HUES6 (cell line): Measurements from ENCODE around the gene HTT.
"Not testable (repeated sequence)": the region's sequence is repeated elsewhere in the genome, so short reads cannot be mapped to it uniquely, and the experiment has no call there.

ENCODE experiments used
- H3K27ac ChIP-seq: 2 replicates; pipeline ENCODE4 v1.7.0; 2013; ENCODE audit warnings: low read depth, mild to moderate bottlenecking, low read length, inconsistent platforms
- H3K27me3 ChIP-seq: 2 replicates; pipeline ENCODE4 v1.6.1; 2013; ENCODE audit warnings: low read length; ENCODE audit not compliant: control insufficient read depth, insufficient read depth
- H3K36me3 ChIP-seq: 2 replicates; pipeline ENCODE4 v1.6.1; 2013; ENCODE audit warnings: low read length; ENCODE audit not compliant: control insufficient read depth, insufficient read depth
- H3K4me1 ChIP-seq: 2 replicates; pipeline ENCODE4 v1.6.1; 2013; ENCODE audit warnings: low read length; ENCODE audit not compliant: control insufficient read depth, insufficient read depth
- H3K4me3 ChIP-seq: 2 replicates; pipeline ENCODE4 v1.5.1; 2013; ENCODE audit warnings: low read depth, low read length
- H3K9ac ChIP-seq: one replicate; pipeline ENCODE4 v1.6.1; 2013; ENCODE audit warnings: mild to moderate bottlenecking, low read length
- H3K9me3 ChIP-seq: 2 replicates; pipeline ENCODE4 v1.6.1; 2013; ENCODE audit warnings: low read depth, low read length; ENCODE audit not compliant: control insufficient read depth, insufficient read depth

The HTT gene

GRCh38 chr4:3087115-3087797, 12.8 kb downstream of the HTT start:
- Histone ChIP-seq H3K9ac (no peak overlapping the region), H3K36me3 (peaks cover 45% of the 10 kb centered on the region), H3K4me1 (no peaks in the 10 kb centered on the region), H3K27ac (no peak overlapping the region), H3K4me3 (no peak overlapping the region), H3K27me3 (no peaks in the 10 kb centered on the region), H3K9me3 (no peaks in the 10 kb centered on the region)

- no peaks in the 10 kb centered on the region for H3K4me1 ChIP-seq
- H3K27ac ChIP-seq: no peak overlapping the region
- no peak overlapping the region for H3K9ac ChIP-seq
- peaks cover 74% of the 10 kb centered on the region for H3K36me3 ChIP-seq
- H3K9me3 ChIP-seq: no peaks in the 10 kb centered on the region
- no peak overlapping the region for H3K4me3 ChIP-seq
- no peaks in the 10 kb centered on the region for H3K27me3 ChIP-seq
Observed at GRCh38 chr4:3091464-3091863, 17.0 kb downstream of the HTT start.

GRCh38 chr4:3094701-3095100, 20.2 kb downstream of the HTT start:
- peaks cover 69% of the 10 kb centered on the region for H3K36me3 ChIP-seq
- not testable (repeated sequence) for H3K9ac ChIP-seq, H3K9me3 ChIP-seq, H3K27ac ChIP-seq, H3K4me1 ChIP-seq, H3K27me3 ChIP-seq, H3K4me3 ChIP-seq

DNA sequence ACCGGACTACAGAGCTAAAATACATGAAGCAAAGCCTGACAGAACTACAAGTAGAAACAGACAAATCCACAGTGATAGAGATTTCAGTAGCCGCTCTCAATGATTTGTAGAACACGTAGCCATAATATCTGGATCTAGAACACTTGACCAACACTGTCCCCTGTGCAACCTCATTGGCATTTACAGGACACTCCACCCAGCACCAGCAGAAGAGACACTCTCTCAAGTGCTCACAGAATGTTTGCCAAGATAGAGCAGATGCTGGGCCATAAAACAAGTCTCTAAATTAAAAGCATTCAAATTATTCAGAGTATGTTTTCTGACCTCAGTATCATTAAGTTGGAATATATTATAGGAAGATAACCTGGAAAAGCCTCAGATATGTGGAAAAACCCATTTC, 21.7 kb downstream of the HTT start:
- no peaks in the 10 kb centered on the region for H3K27me3 ChIP-seq
- H3K4me1 ChIP-seq: no peaks in the 10 kb centered on the region
- H3K9me3 ChIP-seq: no peaks in the 10 kb centered on the region
- H3K4me3 ChIP-seq: no peak overlapping the region
- no peak overlapping the region for H3K27ac ChIP-seq
- H3K36me3 ChIP-seq: peaks cover 72% of the 10 kb centered on the region
- no peak overlapping the region for H3K9ac ChIP-seq

- peaks cover 73% of the 10 kb centered on the region for H3K36me3 ChIP-seq
- no peak overlapping the region for H3K9ac ChIP-seq
- no peaks in the 10 kb centered on the region for H3K4me1 ChIP-seq
- H3K27me3 ChIP-seq: no peaks in the 10 kb centered on the region
- no peak overlapping the region for H3K27ac ChIP-seq
- no peaks in the 10 kb centered on the region for H3K9me3 ChIP-seq
- no peak overlapping the region for H3K4me3 ChIP-seq
Observed at GRCh38 chr4:3098346-3098745, 23.9 kb downstream of the HTT start.

DNA sequence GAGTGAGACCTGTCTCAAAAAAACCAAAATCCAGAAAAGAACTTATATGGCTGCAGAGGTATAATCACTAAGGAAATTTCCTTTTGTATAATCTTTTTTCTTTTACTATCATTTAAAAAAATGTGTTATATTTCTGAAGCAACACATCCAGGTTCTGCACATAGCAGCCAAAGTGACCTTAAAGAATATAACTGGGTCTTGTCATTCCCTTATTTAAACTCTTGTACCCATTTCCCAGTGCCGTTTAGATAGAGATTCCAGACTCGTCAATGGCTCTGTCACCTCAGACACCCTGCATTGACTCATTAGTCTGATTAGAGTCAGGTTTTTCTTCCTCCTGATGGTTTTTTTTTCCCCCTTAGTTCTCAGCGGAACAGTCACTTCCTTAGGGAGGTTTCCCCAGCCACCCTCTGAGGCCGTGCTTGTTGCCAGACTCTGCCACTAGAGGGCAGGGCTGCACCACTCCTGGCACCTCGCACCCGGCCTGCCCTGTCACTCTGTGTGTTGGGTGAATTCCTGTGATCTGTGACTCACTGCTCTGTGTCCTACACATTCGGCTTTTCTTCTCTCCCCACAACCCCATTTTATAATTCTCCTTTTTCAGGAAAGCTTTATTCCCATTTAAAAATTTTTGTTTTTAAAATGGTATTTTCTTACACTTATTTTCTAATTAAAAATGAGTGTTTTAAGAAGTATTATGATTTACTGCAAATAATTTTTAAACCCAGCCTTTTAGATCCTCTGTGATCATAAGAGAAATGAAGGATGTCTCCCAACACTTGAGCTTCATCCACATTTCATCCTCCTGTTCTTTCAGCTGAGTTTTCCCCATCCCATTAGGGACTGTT, 32.1 kb downstream of the HTT start:
- no peak overlapping the region for H3K27ac ChIP-seq
- peaks cover 77% of the 10 kb centered on the region for H3K36me3 ChIP-seq
- H3K27me3 ChIP-seq: no peaks in the 10 kb centered on the region
- no peak overlapping the region for H3K4me3 ChIP-seq
- no peaks in the 10 kb centered on the region for H3K4me1 ChIP-seq
- no peaks in the 10 kb centered on the region for H3K9me3 ChIP-seq
- no peak overlapping the region for H3K9ac ChIP-seq

GRCh38 chr4:3107271-3107670, 32.8 kb downstream of the HTT start:
- no peak overlapping the region for H3K4me3 ChIP-seq
- no peak overlapping the region for H3K27ac ChIP-seq
- peaks cover 77% of the 10 kb centered on the region for H3K36me3 ChIP-seq
- no peak overlapping the region for H3K9ac ChIP-seq
- no peaks in the 10 kb centered on the region for H3K27me3 ChIP-seq
- H3K9me3 ChIP-seq: no peaks in the 10 kb centered on the region
- H3K4me1 ChIP-seq: no peaks in the 10 kb centered on the region

- 0 out of 2 replicates have a peak, but pooled peaks cover 2% of the 10 kb centered on the region for H3K9me3 ChIP-seq
- H3K27me3 ChIP-seq: no peaks in the 10 kb centered on the region
- no peak overlapping the region for H3K9ac ChIP-seq
- no peak overlapping the region for H3K4me3 ChIP-seq
- no peaks in the 10 kb centered on the region for H3K4me1 ChIP-seq
- peaks cover 77% of the 10 kb centered on the region for H3K36me3 ChIP-seq
- H3K27ac ChIP-seq: no peak overlapping the region
Observed at GRCh38 chr4:3107691-3108121, 33.2 kb downstream of the HTT start.

DNA sequence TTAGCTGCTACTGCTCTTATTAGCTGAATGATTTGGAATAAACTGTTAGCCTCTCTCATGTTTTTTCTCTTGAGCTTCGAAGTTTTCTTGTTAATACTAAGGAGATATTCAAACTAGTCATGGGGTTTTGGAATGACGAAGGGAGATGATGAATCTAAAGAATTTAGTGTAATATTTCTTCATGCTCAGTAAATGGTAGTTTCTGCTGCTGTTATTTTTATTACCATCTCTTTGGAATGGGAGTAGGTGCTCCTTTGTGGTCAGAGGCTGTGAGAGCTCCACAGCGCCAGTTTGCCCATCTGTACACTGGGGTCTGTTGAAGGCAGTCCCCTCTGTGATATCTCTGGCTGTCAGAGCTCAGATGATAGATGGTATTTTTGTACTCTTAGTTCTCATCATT, 33.7 kb downstream of the HTT start:
- no peaks in the 10 kb centered on the region for H3K4me1 ChIP-seq
- peaks cover 80% of the 10 kb centered on the region for H3K36me3 ChIP-seq
- H3K9ac ChIP-seq: no peak overlapping the region
- no peaks in the 10 kb centered on the region for H3K27me3 ChIP-seq
- H3K27ac ChIP-seq: no peak overlapping the region
- H3K4me3 ChIP-seq: no peak overlapping the region
- 0 out of 2 replicates have a peak, but pooled peaks cover 5% of the 10 kb centered on the region for H3K9me3 ChIP-seq

DNA sequence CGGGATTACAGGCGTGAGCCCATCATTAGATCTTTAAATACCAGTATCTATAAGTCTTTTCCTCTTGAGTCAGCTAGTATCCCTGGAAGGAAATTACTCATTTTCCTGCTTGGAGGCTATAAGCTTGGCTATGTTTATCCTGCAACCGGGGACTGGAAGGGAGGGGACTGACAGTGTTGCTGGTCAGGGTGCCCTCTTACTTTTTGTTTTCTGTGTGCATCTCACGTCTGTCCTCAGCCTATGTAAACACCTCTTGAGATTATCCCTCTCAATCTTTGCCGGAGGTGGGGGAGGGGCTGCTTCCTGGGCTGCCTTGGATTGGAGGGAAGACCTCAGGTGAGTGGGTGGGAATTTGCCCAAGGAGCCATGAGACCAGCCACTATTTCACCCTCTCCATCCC, 37.0 kb downstream of the HTT start:
- H3K36me3 ChIP-seq: peaks cover 91% of the 10 kb centered on the region
- H3K27ac ChIP-seq: no peak overlapping the region
- no peaks in the 10 kb centered on the region for H3K27me3 ChIP-seq
- 0 out of 2 replicates have a peak, but pooled peaks cover 10% of the 10 kb centered on the region for H3K9me3 ChIP-seq
- H3K4me1 ChIP-seq: no peaks in the 10 kb centered on the region
- no peak overlapping the region for H3K9ac ChIP-seq
- no peak overlapping the region for H3K4me3 ChIP-seq

DNA sequence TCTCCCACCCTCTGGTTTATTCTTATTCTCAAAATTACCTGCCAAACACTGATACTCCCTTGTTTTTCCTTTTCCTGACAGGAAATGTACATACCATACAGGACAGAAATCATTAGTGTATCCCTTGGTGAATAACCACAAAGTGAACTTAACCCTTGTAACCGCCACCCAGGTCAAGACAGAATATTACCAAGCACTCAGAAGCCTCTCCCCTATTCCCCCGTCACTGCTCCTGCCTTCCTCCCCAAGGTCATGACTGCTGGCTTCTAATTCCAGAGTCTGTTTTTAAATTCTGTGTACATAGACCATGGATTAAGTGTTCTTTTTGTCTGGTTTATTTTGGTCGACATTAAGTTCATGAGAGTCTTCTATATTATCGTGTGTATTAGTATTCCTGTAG, 37.7 kb downstream of the HTT start:
- Histone ChIP-seq H3K9me3 (0 out of 2 replicates have a peak, but pooled peaks cover 10% of the 10 kb centered on the region), H3K4me3 (no peak overlapping the region), H3K27me3 (no peaks in the 10 kb centered on the region), H3K9ac (no peak overlapping the region), H3K27ac (no peak overlapping the region), H3K36me3 (peaks cover 95% of the 10 kb centered on the region), H3K4me1 (no peaks in the 10 kb centered on the region)
